Measurements from ENCODE around the gene CLCN2.

CLCN2 gene

GRCh38 chr3:184314700-184315542, 46.5 kb downstream of the CLCN2 start:
- H3K4me1 ChIP-seq, result peaks cover 1 to 50% (median 43%) of the 10 kb centered on the region in 4 donors
- peaks cover 0 to 21% (median 8%) of the 10 kb centered on the region in 3 donors for H3K36me3 ChIP-seq
- no peak for TF ChIP-seq CTCF (IDR thresholded peaks at IDR 0.05)
- peak; percentile 88 to 94 for DNase-seq
- peak overlapping the region; percentile 94 to 97 for H3K27ac ChIP-seq
- intact Hi-C loops (cut with DNase I; ENCODE audit: low total_unique reads), result loop anchor here (1.0 kb wide), 1 partner anchor 21 kb away; no protein-coding TSS in a partner anchor
- H3K27me3 ChIP-seq, result no peaks in the 10 kb centered on the region
- no peaks in the 10 kb centered on the region for H3K9me3 ChIP-seq
- peak overlapping the region; percentile 76 to 77 for H3K4me3 ChIP-seq

GRCh38 chr3:184314363-184314699, 47.1 kb downstream of the CLCN2 start, which contains the start of gene EIF4G1:
Gene EIF4G1 (plus strand): TSS chr3:184314606. CDS start chr3:184315797, 1,191 bp downstream.
- DNase-seq, result peak; percentile 94 to 97
- Histone ChIP-seq H3K27ac (peak within 1 kb of the TSS; percentile 94 to 97), H3K9me3 (no peaks in the 10 kb centered on the region), H3K36me3 (peaks cover 0 to 23% (median 8%) of the 10 kb centered on the region in 3 donors), H3K27me3 (no peaks in the 10 kb centered on the region), H3K4me1 (peaks cover 0 to 44% (median 37%) of the 10 kb centered on the region in 4 donors), H3K4me3 (peak within 1 kb of the TSS; percentile 76 to 77)
- intact Hi-C loops (cut with DNase I; ENCODE audit: low total_unique reads), result no loop called here
- no peak for TF ChIP-seq CTCF (IDR thresholded peaks at IDR 0.05)

GRCh38 chr3:184311633-184312032, 49.8 kb downstream of the CLCN2 start:
- TF ChIP-seq CTCF (IDR thresholded peaks at IDR 0.05), result no peak
- Histone ChIP-seq H3K9me3 (no peaks in the 10 kb centered on the region), H3K36me3 (peaks cover 20 to 29% (median 24%) of the 10 kb centered on the region in 3 donors), H3K4me1 (peaks cover 0 to 17% (median 13%) of the 10 kb centered on the region in 4 donors), H3K27ac (no peak overlapping the region), H3K4me3 (no peak overlapping the region), H3K27me3 (no peaks in the 10 kb centered on the region)
- DNase-seq, result no peak
- intact Hi-C loops (cut with DNase I; ENCODE audit: low total_unique reads), result no loop called here

- Histone ChIP-seq H3K27ac (no peak overlapping the region), H3K4me3 (no peak overlapping the region), H3K9me3 (no peaks in the 10 kb centered on the region), H3K4me1 (peaks cover 0 to 2% (median under 1%) of the 10 kb centered on the region in 4 donors), H3K27me3 (no peaks in the 10 kb centered on the region), H3K36me3 (peaks cover 49 to 57% (median 52%) of the 10 kb centered on the region in 3 donors)
- intact Hi-C loops (cut with DNase I; ENCODE audit: low total_unique reads), result no loop called here
- no peak for DNase-seq
- no peak for TF ChIP-seq CTCF (IDR thresholded peaks at IDR 0.05)
Observed at GRCh38 chr3:184308744-184309143, 52.7 kb downstream of the CLCN2 start.

- DNase-seq, result no peak
Observed at GRCh38 chr3:184307915-184308314, 53.5 kb downstream of the CLCN2 start.

More at GRCh38 chr3:184307915-184308314, 53.5 kb downstream of the CLCN2 start:
- Histone ChIP-seq H3K4me3 (no peak overlapping the region), H3K9me3 (no peaks in the 10 kb centered on the region), H3K4me1 (no peaks in the 10 kb centered on the region), H3K36me3 (peaks cover 58 to 66% (median 60%) of the 10 kb centered on the region in 3 donors), H3K27ac (no peak overlapping the region), H3K27me3 (no peaks in the 10 kb centered on the region)
- intact Hi-C loops (cut with DNase I; ENCODE audit: low total_unique reads), result no loop called here
- no peak for TF ChIP-seq CTCF (IDR thresholded peaks at IDR 0.05)
